ENCODE results near the gene RNF217. TPM values are rescaled to one million over a fixed set of nuclear protein-coding genes. Genes with fewer than 3 reads are reported as not detected.

The RNF217 gene
- total and polyA plus RNA-seq, 2 of the 8 experiments (the other 6 are each of a cell fraction or from before 2014, with no cell fraction given), result 2.0 to 8.9 TPM

DNA sequence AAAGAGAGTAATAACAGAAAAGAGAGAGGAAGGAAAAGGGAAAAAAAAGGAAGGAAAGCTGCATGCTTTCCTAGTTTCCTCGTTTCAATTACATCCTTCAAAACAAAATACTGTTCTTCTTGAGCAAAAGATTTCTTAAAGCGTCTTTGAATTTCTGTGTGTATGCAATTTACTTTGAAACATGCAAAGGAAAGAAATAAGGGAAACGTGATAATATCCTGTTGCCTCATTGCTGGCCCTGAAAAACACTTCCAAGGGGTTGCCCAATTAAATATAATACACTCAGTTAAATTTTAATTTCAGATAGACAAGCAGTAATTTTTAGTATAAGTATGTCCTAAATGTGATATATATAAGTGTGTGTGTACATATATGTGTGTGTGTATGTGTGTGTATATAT, 140.2 kb downstream of the RNF217 start:
- Histone ChIP-seq H3K27ac (ENCODE audit: low read depth, low read length) (no peak overlapping the region), H3K14ac (ENCODE audit: insufficient read length) (no peak overlapping the region), H3K4me2 (ENCODE audit: insufficient read depth in 1 of 2, low read depth in 2 of 2, low read length in 2 of 2) (no peak overlapping the region), H3K9me3 (ENCODE audit: insufficient read depth in 2 of 2, low read depth in 1 of 2, low read length in 1 of 2) (no peaks in the 10 kb centered on the region), H3K23me2 (ENCODE audit: low read depth, low read length) (peaks cover 4% of the 10 kb centered on the region; the same call in 1 of the 2 replicates), H2BK15ac (ENCODE audit: low read length) (no peak overlapping the region), H2BK20ac (ENCODE audit: low read length) (no peak overlapping the region), H2AFZ (ENCODE audit: low read length) (no peak overlapping the region), H3K79me2 (ENCODE audit: control insufficient read depth in 1 of 2, insufficient read depth in 2 of 2, low read length in 2 of 2) (no peaks in the 10 kb centered on the region), H3K27me3 (replicated peaks in 1 of 4; ENCODE audit: control insufficient read depth in 3 of 4, extremely low read depth in 1 of 4, insufficient read depth in 3 of 4, low read length in 3 of 4) (no peaks in the 10 kb centered on the region; a peak in 1 of 7 replicates), H2AK5ac (ENCODE audit: low read depth, low read length) (no peak overlapping the region), H3K79me1 (ENCODE audit: low read depth, low read length) (no peaks in the 10 kb centered on the region), H3K23ac (ENCODE audit: insufficient read length) (no peak overlapping the region), H4K8ac (ENCODE audit: extremely low read depth, insufficient read depth, low read length) (no peak overlapping the region), H2BK5ac (ENCODE audit: low read depth, low read length) (no peak overlapping the region), H2BK120ac (replicated peaks; ENCODE audit: low read depth, low read length) (no peak overlapping the region), H4K5ac (ENCODE audit: insufficient read length, low read depth, low read length) (no peak overlapping the region), H3K18ac (ENCODE audit: extremely low read depth, low read length) (no peak overlapping the region), H3K9ac (replicated peaks in 1 of 4; ENCODE audit: extremely low read depth in 1 of 4, low read depth in 3 of 4, low read length in 3 of 4) (no peak overlapping the region), H3K4ac (replicated peaks; ENCODE audit: insufficient read length, low read depth, low read length) (no peak overlapping the region), H2BK12ac (ENCODE audit: low read depth, low read length) (no peak overlapping the region), H4K91ac (replicated peaks; ENCODE audit: insufficient read length, low read length) (no peak overlapping the region), H3K36me3 (ENCODE audit: control insufficient read depth in 2 of 4, insufficient read depth in 4 of 4, low read length in 3 of 4) (no peaks in the 10 kb centered on the region), H3K4me3 (ENCODE audit: extremely low read depth in 1 of 4, insufficient read depth in 2 of 4, low read depth in 3 of 4, low read length in 4 of 4) (no peak overlapping the region), H3K4me1 (replicated peaks in 1 of 4; ENCODE audit: control insufficient read depth in 3 of 4, insufficient read depth in 4 of 4, low read length in 3 of 4) (peaks cover 0 to 16% (median 8%) of the 10 kb centered on the region in 4 experiments; a peak in 4 of 7 replicates), H3K56ac (replicated peaks; ENCODE audit: insufficient read length, low read depth, low read length) (no peak overlapping the region), H4K20me1 (replicated peaks in 1 of 2; ENCODE audit: control insufficient read depth in 1 of 2, insufficient read depth in 2 of 2, low read length in 2 of 2) (no peaks in the 10 kb centered on the region)
- no peak for DNase-seq (ENCODE audit: low read depth in 1 of 2, low spot score in 2 of 2)
- WGBS, 2 experiments (ENCODE audit: extremely low coverage in 1 of 2, insufficient coverage in 1 of 2, insufficient read length in 1 of 2, insufficient replicate concordance in 2 of 2, low coverage in 1 of 2, low lambda C conversion rate in 2 of 2, missing lambda C conversion rate in 1 of 2), result 80% methylated on average over 3 of the region's 3 CpGs; no CpG with 5 or more reads in 1 of the 2 experiments
- FAIRE-seq, result no peak
- CTCF ChIA-PET (ENCODE audit: partially characterized antibody), result no interaction called here
- no peak for TF ChIP-seq BACH1 (IDR thresholded peaks at IDR 0.05; ENCODE audit: low read length)
- TF ChIP-seq BCL11A (IDR thresholded peaks at IDR 0.05; ENCODE audit: low read depth in 2 of 2, low read length in 2 of 2), result no peak
- TF ChIP-seq, protein P1, sequence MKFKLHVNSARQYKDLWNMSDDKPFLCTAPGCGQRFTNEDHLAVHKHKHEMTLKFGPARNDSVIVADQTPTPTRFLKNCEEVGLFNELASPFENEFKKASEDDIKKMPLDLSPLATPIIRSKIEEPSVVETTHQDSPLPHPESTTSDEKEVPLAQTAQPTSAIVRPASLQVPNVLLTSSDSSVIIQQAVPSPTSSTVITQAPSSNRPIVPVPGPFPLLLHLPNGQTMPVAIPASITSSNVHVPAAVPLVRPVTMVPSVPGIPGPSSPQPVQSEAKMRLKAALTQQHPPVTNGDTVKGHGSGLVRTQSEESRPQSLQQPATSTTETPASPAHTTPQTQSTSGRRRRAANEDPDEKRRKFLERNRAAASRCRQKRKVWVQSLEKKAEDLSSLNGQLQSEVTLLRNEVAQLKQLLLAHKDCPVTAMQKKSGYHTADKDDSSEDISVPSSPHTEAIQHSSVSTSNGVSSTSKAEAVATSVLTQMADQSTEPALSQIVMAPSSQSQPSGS (IDR thresholded peaks at IDR 0.05; ENCODE audit: low read length), result no peak
- no peak for TF ChIP-seq YY1 (IDR thresholded peaks at IDR 0.05; ENCODE audit: low read depth, low read length)
- TF ChIP-seq CEBPB (IDR thresholded peaks at IDR 0.05; ENCODE audit: low read depth, low read length), result no peak
- no peak for TF ChIP-seq RBBP5 (IDR thresholded peaks at IDR 0.05; ENCODE audit: borderline replicate concordance, low read depth, low read length)
- TF ChIP-seq POLR2AphosphoS5 (IDR thresholded peaks at IDR 0.05; ENCODE audit: low read depth, low read length), result no peak
- POLR2A ChIA-PET (ENCODE audit: partially characterized antibody), result no interaction called here

Data from H1 (cell line).